IMR-90 (cell line): ENCODE data around the gene HAUS5. TPM values are rescaled to one million over a fixed set of nuclear protein-coding genes. Genes with fewer than 3 reads are reported as not detected.

Experiments
- ATAC-seq: fragments of 200-7000 bp; cut with Tn5 transposase; 2 replicates; pipeline ENCODE4 v1.9.1; 2020; ENCODE audit warnings: low read depth, mild to moderate bottlenecking, moderate library complexity
- BruUV-seq: library from RNA; stranded (reverse); fragments of 400-500 nt; replicated peaks from 2 replicates; lab custom pipeline; 2021; lab: Mats Ljungman, UMichigan
- CTCF ChIA-PET: fragments of 300-600 bp; formaldehyde crosslinking; extraction: SDS; loops from one replicate; lab custom pipeline; 2021; ENCODE audit warnings: antibody characterized with exemption; lab: Yijun Ruan, JAX
- POLR2A ChIA-PET: fragments of 300-600 bp; sonication (Branson Sonifier 250); formaldehyde crosslinking; loops from one replicate; lab custom pipeline; 2022; ENCODE audit warnings: antibody characterized with exemption; ENCODE audit not compliant: unreplicated experiment; lab: Charles Lee
- DNase-seq: peaks from one replicate; pipeline ENCODE4 v3.0.0; 2013
- H2AFZ ChIP-seq: replicated peaks from 2 replicates; pipeline ENCODE3; 2013; ENCODE audit warnings: low read length, mild to moderate bottlenecking; ENCODE audit not compliant: poor library complexity
- H2AK5ac ChIP-seq: 2 replicates; pipeline ENCODE4 v1.6.1; 2013; ENCODE audit warnings: low read depth, low read length, inconsistent platforms
- H2AK9ac ChIP-seq: replicated peaks from 2 replicates; pipeline ENCODE3; 2013; ENCODE audit warnings: mild to moderate bottlenecking, low read depth, low read length, moderate library complexity; ENCODE audit not compliant: poor library complexity
- H2BK120ac ChIP-seq: 2 replicates; pipeline ENCODE4 v1.6.1; 2013; ENCODE audit warnings: low read depth, low read length, inconsistent platforms
- H2BK15ac ChIP-seq: 3 replicates; pipeline ENCODE4 v1.6.1; 2013; ENCODE audit warnings: low read depth, low read length, inconsistent platforms
- H2BK20ac ChIP-seq: 2 replicates; pipeline ENCODE4 v1.6.1; 2013; ENCODE audit warnings: low read depth, mild to moderate bottlenecking, inconsistent platforms, low read length, moderate library complexity
- H2BK5ac ChIP-seq: 2 replicates; pipeline ENCODE4 v1.6.1; 2013; ENCODE audit warnings: mild to moderate bottlenecking, low read depth, low read length, inconsistent platforms; ENCODE audit not compliant: poor library complexity, severe bottlenecking
- H3K14ac ChIP-seq: replicated peaks from 2 replicates; pipeline ENCODE4 v1.6.1; 2013; ENCODE audit warnings: low read depth, low read length, inconsistent platforms
- H3K18ac ChIP-seq: 2 replicates; pipeline ENCODE4 v1.6.1; 2013; ENCODE audit warnings: low read depth, low read length, control low read depth
- H3K23ac ChIP-seq: 2 replicates; pipeline ENCODE4 v1.6.1; 2013; ENCODE audit warnings: low read depth, low read length, inconsistent platforms
- H3K27ac ChIP-seq: 2 replicates; pipeline ENCODE4 v1.5.1; 2013; ENCODE audit warnings: mild to moderate bottlenecking, control low read depth, low read length; ENCODE audit not compliant: insufficient read depth
- H3K27me3 ChIP-seq: 2 replicates; pipeline ENCODE4 v1.6.1; 2013; ENCODE audit warnings: low read length; ENCODE audit not compliant: control insufficient read depth, insufficient read depth
- H3K36me3 ChIP-seq: 2 replicates; pipeline ENCODE4 v1.6.1; 2013; ENCODE audit warnings: low read length, mixed read lengths; ENCODE audit not compliant: control insufficient read depth, insufficient read depth
- H3K4ac ChIP-seq: 2 replicates; pipeline ENCODE4 v1.6.1; 2013; ENCODE audit warnings: low read depth, low read length, inconsistent platforms
- H3K4me1 ChIP-seq: 2 replicates; pipeline ENCODE4 v1.6.1; 2013; ENCODE audit warnings: low read length, mixed read lengths; ENCODE audit not compliant: control insufficient read depth, insufficient read depth
- H3K4me2 ChIP-seq: 2 replicates; pipeline ENCODE4 v1.6.1; 2013; ENCODE audit warnings: low read depth, mild to moderate bottlenecking, control low read depth, low read length, moderate library complexity
- H3K4me3 ChIP-seq: 2 replicates; pipeline ENCODE4 v1.5.1; 2013; ENCODE audit warnings: low read depth, mild to moderate bottlenecking, control low read depth, low read length, moderate library complexity; ENCODE audit not compliant: insufficient read depth
- H3K56ac ChIP-seq: 2 replicates; pipeline ENCODE4 v1.6.1; 2013; ENCODE audit warnings: low read length, inconsistent platforms; ENCODE audit not compliant: insufficient read depth; ENCODE audit errors: extremely low read depth
- H3K79me1 ChIP-seq, 2 experiments: 2 replicates each; pipeline ENCODE4 v1.6.1; 2013; ENCODE audit warnings: low read length in 2 of 2, inconsistent platforms in 1 of 2, low read depth in 1 of 2
- H3K9ac ChIP-seq: 2 replicates; pipeline ENCODE4 v1.6.1; 2013; ENCODE audit warnings: low read depth, low read length, control low read depth
- H3K9me1 ChIP-seq: 2 replicates; pipeline ENCODE4 v1.6.1; 2013; ENCODE audit warnings: low read length, inconsistent platforms; ENCODE audit not compliant: insufficient read depth
- H3K9me3 ChIP-seq: 2 replicates; pipeline ENCODE4 v1.6.1; 2013; ENCODE audit warnings: low read length; ENCODE audit not compliant: control insufficient read depth, insufficient read depth
- H4K20me1 ChIP-seq: 2 replicates; pipeline ENCODE4 v1.6.1; 2013; ENCODE audit warnings: low read length, inconsistent platforms; ENCODE audit not compliant: insufficient read depth
- H4K5ac ChIP-seq: 2 replicates; pipeline ENCODE4 v1.6.1; 2013; ENCODE audit warnings: mild to moderate bottlenecking, low read depth, low read length, control low read depth
- H4K8ac ChIP-seq, 2 experiments: 2 replicates each; pipeline ENCODE4 v1.6.1; 2013; ENCODE audit warnings: low read depth in 2 of 2, low read length in 2 of 2, control low read depth in 1 of 2, inconsistent platforms in 1 of 2
- H4K91ac ChIP-seq: 2 replicates; pipeline ENCODE4 v1.6.1; 2013; ENCODE audit warnings: low read depth, low read length, inconsistent platforms; ENCODE audit not compliant: insufficient read depth
- POLR2A ChIP-seq: IDR thresholded peaks from 2 replicates; pipeline ENCODE4 v1.6.1; 2012; ENCODE audit warnings: mild to moderate bottlenecking, low read depth, low read length
- RAD21 ChIP-seq: IDR thresholded peaks from 2 replicates; pipeline ENCODE4 v1.6.1; 2012; ENCODE audit warnings: low read length, improper control_type of control experiment
- RCOR1 ChIP-seq: IDR thresholded peaks from 2 replicates; pipeline ENCODE4 v1.6.1; 2012; ENCODE audit warnings: mild to moderate bottlenecking, low read length, improper control_type of control experiment; ENCODE audit not compliant: insufficient replicate concordance
- RFX5 ChIP-seq: IDR thresholded peaks from 2 replicates; pipeline ENCODE4 v1.8.0; 2012; ENCODE audit warnings: low read depth, mild to moderate bottlenecking, low read length, moderate library complexity
- WGBS, 2 experiments: methylation state at CpG; one replicate each; pipeline versions ENCODE4 v1.1.5 to v1.1.7; 2013; ENCODE audit warnings: missing lambda C conversion rate in 2 of 2; ENCODE audit not compliant: insufficient read length in 1 of 2; ENCODE audit errors: extremely low coverage in 2 of 2; 5-methylcytosine and 5-hydroxymethylcytosine counted together
- dilution Hi-C: fragments of 300-500 bp; cut with HindIII; formaldehyde crosslinking; loops from one replicate; pipeline ENCODE4 v1.14.3; 2018; ENCODE audit warnings: low sequenced_read_pairs; ENCODE audit not compliant: unreplicated experiment
- in situ Hi-C: fragments of 300-500 bp; cut with MboI; formaldehyde crosslinking; loops from 3 replicates; pipeline ENCODE4 v1.14.3; 2019; ENCODE audit warnings: low sequenced_read_pairs, inconsistent platforms, mixed read lengths
- intact Hi-C: fragments of 100-400 bp; cut with micrococcal nuclease; formaldehyde crosslinking; loops from 2 replicates; pipeline ENCODE4 v1.10.0; 2022
- polyA plus RNA-seq, 3 experiments: library from polyadenylated mRNA; depleted of rRNA; stranded (reverse); fragments of >200 nt; gene quantifications; 2 replicates each; pipeline ENCODE4 v1.2.3, GENCODE V29; 2012; ENCODE audit warnings: low replicate concordance in 1 of 3
- total RNA-seq: library from RNA; depleted of rRNA; stranded (reverse); fragments of >200 nt; gene quantifications from 2 replicates; pipeline ENCODE4 v1.2.3, GENCODE V29; 2012
- TF ChIP-seq, protein P1 (sequence below): fragments of 150-350 bp; IDR thresholded peaks from 2 replicates; pipeline ENCODE4 v1.6.1; 2016; ENCODE audit warnings: low read depth, mild to moderate bottlenecking, low read length, moderate library complexity, borderline replicate concordance

HAUS5 gene
- total and polyA plus RNA-seq, 2 of the 4 experiments (the other 2 are of a cell fraction): 3.4 to 6.2 TPM

DNA sequence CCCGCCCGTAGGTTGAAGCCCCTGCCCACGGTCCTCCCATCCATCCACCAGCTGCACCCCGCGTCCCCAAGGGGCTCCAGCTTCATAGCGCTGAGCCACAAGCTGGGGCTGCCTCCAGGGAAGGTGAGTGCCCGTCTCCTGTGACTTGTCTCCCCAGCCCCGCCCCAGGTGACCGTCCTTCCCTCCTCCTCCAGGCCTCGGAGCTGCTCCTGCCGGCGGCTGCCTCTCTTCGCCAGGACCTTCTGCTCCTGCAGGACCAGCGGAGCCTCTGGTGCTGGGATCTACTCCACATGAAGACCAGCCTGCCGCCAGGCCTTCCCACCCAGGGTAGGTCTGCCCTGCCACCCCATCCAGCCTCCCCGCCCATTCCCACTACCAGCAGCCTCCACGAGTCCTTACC is 7.5 kb downstream of the HAUS5 start:
- H2BK15ac ChIP-seq: no peak overlapping the region
- no peak overlapping the region for H4K5ac ChIP-seq
- H2AFZ ChIP-seq: no peak overlapping the region
- POLR2A ChIA-PET: no interaction called here
- no peak overlapping the region for H3K4me2 ChIP-seq
- dilution Hi-C loops (no loop called here), in situ Hi-C loops (no loop called here), intact Hi-C loops (no loop called here)
- H3K4ac ChIP-seq: no peak overlapping the region
- no peak overlapping the region for H2BK20ac ChIP-seq
- H2BK5ac ChIP-seq: no peak overlapping the region
- H2AK9ac ChIP-seq: peak overlapping the region; percentile 42
- peaks cover 7% of the 10 kb centered on the region; the same call in 1 of the 2 replicates for H3K36me3 ChIP-seq
- CTCF ChIA-PET: no interaction called here
- no peak overlapping the region for H3K9ac ChIP-seq
- no peak overlapping the region for H3K56ac ChIP-seq
- DNase-seq: no peak
- H3K23ac ChIP-seq: no peak overlapping the region
- no peaks in the 10 kb centered on the region for H3K9me1 ChIP-seq
- H4K8ac ChIP-seq: no peak overlapping the region
- H3K79me1 ChIP-seq: no peaks in the 10 kb centered on the region
- no peak overlapping the region for H3K14ac ChIP-seq
- 97% methylated on average over 7 of the region's 17 CpGs; no CpG with 5 or more reads in 1 of the 2 experiments for WGBS, 2 experiments
- H2BK120ac ChIP-seq: no peak overlapping the region
- H4K91ac ChIP-seq: no peak overlapping the region
- BruUV-seq: no TSS peak
- no peaks in the 10 kb centered on the region for H3K9me3 ChIP-seq
- no peak for ATAC-seq
- H2AK5ac ChIP-seq: no peak overlapping the region
- no peak overlapping the region for H3K27ac ChIP-seq
- TF ChIP-seq RAD21 (no peak), RFX5 (no peak), POLR2A (no peak), RCOR1 (no peak)
- TF ChIP-seq, protein P1, sequence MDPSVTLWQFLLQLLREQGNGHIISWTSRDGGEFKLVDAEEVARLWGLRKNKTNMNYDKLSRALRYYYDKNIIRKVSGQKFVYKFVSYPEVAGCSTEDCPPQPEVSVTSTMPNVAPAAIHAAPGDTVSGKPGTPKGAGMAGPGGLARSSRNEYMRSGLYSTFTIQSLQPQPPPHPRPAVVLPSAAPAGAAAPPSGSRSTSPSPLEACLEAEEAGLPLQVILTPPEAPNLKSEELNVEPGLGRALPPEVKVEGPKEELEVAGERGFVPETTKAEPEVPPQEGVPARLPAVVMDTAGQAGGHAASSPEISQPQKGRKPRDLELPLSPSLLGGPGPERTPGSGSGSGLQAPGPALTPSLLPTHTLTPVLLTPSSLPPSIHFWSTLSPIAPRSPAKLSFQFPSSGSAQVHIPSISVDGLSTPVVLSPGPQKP: no peak
- H4K20me1 ChIP-seq: no peaks in the 10 kb centered on the region
- no peaks in the 10 kb centered on the region for H3K27me3 ChIP-seq
- no peaks in the 10 kb centered on the region for H3K4me1 ChIP-seq
- H3K18ac ChIP-seq: no peak overlapping the region
- H3K4me3 ChIP-seq: no peak overlapping the region
